ENCODE results near the gene ALAS2. TPM values are rescaled to one million over a fixed set of nuclear protein-coding genes. Genes with fewer than 3 reads are reported as not detected.
"Not testable (repeated sequence)": the region's sequence is repeated elsewhere in the genome, so short reads cannot be mapped to it uniquely, and the experiment has no call there.

The ALAS2 gene
- total and polyA plus RNA-seq, 2 of the 8 experiments (the other 6 are each of a cell fraction or from before 2014, with no cell fraction given): 0.27 to 0.32 TPM

DNA sequence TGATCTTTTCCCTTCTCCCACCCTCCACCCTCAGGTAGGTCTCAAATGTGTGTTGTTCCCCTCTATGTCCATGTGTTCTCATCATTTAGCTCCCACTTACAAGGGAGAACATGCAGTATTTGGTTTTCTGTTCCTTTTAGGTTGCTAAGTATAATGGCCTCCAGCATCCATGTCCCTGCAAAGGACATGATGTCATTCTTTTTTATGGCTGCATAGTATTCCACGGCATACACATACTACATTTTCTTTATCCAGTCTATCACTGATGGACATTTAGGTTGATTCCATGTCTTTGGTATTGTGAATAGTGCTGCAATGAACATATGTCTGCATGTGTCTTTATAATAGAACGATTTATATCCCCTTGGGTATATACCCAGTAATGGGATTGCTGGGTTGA, 47.5 kb downstream of the ALAS2 start:
- H3K18ac ChIP-seq (ENCODE audit: extremely low read depth, low read length); H2AK5ac ChIP-seq (ENCODE audit: low read depth, low read length); H3K4me3 ChIP-seq (ENCODE audit: extremely low read depth in 1 of 4, insufficient read depth in 2 of 4, low read depth in 3 of 4, low read length in 4 of 4); H2BK15ac ChIP-seq (ENCODE audit: low read length); H2BK120ac ChIP-seq (replicated peaks; ENCODE audit: low read depth, low read length); H4K91ac ChIP-seq (replicated peaks; ENCODE audit: insufficient read length, low read length); H2BK12ac ChIP-seq (ENCODE audit: low read depth, low read length); H3K79me2 ChIP-seq (ENCODE audit: control insufficient read depth in 1 of 2, insufficient read depth in 2 of 2, low read length in 2 of 2); CTCF ChIA-PET (ENCODE audit: partially characterized antibody); H3K9ac ChIP-seq (replicated peaks in 1 of 4; ENCODE audit: extremely low read depth in 1 of 4, low read depth in 3 of 4, low read length in 3 of 4); H2BK20ac ChIP-seq (ENCODE audit: low read length); H2AFZ ChIP-seq (ENCODE audit: low read length); POLR2A ChIA-PET (ENCODE audit: partially characterized antibody); H3K79me1 ChIP-seq (ENCODE audit: low read depth, low read length); H3K9me3 ChIP-seq (ENCODE audit: insufficient read depth in 2 of 2, low read depth in 1 of 2, low read length in 1 of 2); H3K56ac ChIP-seq (replicated peaks; ENCODE audit: insufficient read length, low read depth, low read length); H3K23me2 ChIP-seq (ENCODE audit: low read depth, low read length); H3K4ac ChIP-seq (replicated peaks; ENCODE audit: insufficient read length, low read depth, low read length); H3K27ac ChIP-seq (ENCODE audit: low read depth, low read length); DNase-seq (ENCODE audit: low read depth in 1 of 2, low spot score in 2 of 2); H4K8ac ChIP-seq (ENCODE audit: extremely low read depth, insufficient read depth, low read length); H4K20me1 ChIP-seq (replicated peaks in 1 of 2; ENCODE audit: control insufficient read depth in 1 of 2, insufficient read depth in 2 of 2, low read length in 2 of 2); H3K23ac ChIP-seq (ENCODE audit: insufficient read length); FAIRE-seq; H3K36me3 ChIP-seq (ENCODE audit: control insufficient read depth in 2 of 4, insufficient read depth in 4 of 4, low read length in 3 of 4); H2BK5ac ChIP-seq (ENCODE audit: low read depth, low read length); H3K4me1 ChIP-seq (replicated peaks in 1 of 4; ENCODE audit: control insufficient read depth in 3 of 4, insufficient read depth in 4 of 4, low read length in 3 of 4); H4K5ac ChIP-seq (ENCODE audit: insufficient read length, low read depth, low read length); H3K27me3 ChIP-seq (replicated peaks in 1 of 4; ENCODE audit: control insufficient read depth in 3 of 4, extremely low read depth in 1 of 4, insufficient read depth in 3 of 4, low read length in 3 of 4); H3K14ac ChIP-seq (ENCODE audit: insufficient read length); H3K4me2 ChIP-seq (ENCODE audit: insufficient read depth in 1 of 2, low read depth in 2 of 2, low read length in 2 of 2): not testable (repeated sequence)
- WGBS, 2 experiments (ENCODE audit: extremely low coverage in 1 of 2, insufficient coverage in 1 of 2, insufficient read length in 1 of 2, insufficient replicate concordance in 2 of 2, low coverage in 1 of 2, low lambda C conversion rate in 2 of 2, missing lambda C conversion rate in 1 of 2): 91% methylated on average over 2 of the region's 2 CpGs; no CpG with 5 or more reads in 1 of the 2 experiments
